ENCODE results near the gene RSL1D1. TPM values are rescaled to one million over a fixed set of nuclear protein-coding genes. Genes with fewer than 3 reads are reported as not detected.
A peak's percentile ranks its signal among the peaks of the same experiment; 100 is the strongest.

The RSL1D1 gene
- total RNA-seq, 1 experiment from 2014 or later: 195 TPM

GRCh38 chr16:11835309-11835708 lies 16.0 kb downstream of the RSL1D1 start:
- H3K36me3 ChIP-seq (ENCODE audit: control insufficient read depth, insufficient read depth, low read length): peaks cover 16% of the 10 kb centered on the region
- in situ Hi-C loops (cut with HindIII; ENCODE audit: low pct_unique_long_range_greater_than_20kb, low sequenced_read_pairs) (no loop called here), intact Hi-C loops (cut with micrococcal nuclease; ENCODE audit: unreplicated experiment) (loop anchor here (5.0 kb wide), 1 partner anchor 48 kb away; no protein-coding TSS in a partner anchor)
- BruUV-seq (replicated peaks): no TSS peak
- peaks cover 6% of the 10 kb centered on the region; the same call in 1 of the 2 replicates for H3K4me1 ChIP-seq (ENCODE audit: control insufficient read depth, insufficient read depth, low read length)
- H3K4me3 ChIP-seq (ENCODE audit: low read depth in 2 of 2, low read length in 2 of 2): no peak overlapping the region
- TF ChIP-seq POLR2AphosphoS5 (IDR thresholded peaks at IDR 0.05; ENCODE audit: low read depth, low read length) (no peak), TCF7L2 (IDR thresholded peaks at IDR 0.05; ENCODE audit: low read depth, low read length) (no peak), REST (IDR thresholded peaks at IDR 0.05; ENCODE audit: insufficient read depth in 1 of 2, low read depth in 2 of 2, low read length in 1 of 2) (no peak), SIN3A (IDR thresholded peaks at IDR 0.05; ENCODE audit: borderline replicate concordance, insufficient read depth, low read depth, low read length) (no peak), CTCF (IDR thresholded peaks at IDR 0.05) (no peak)
- H3K27ac ChIP-seq (ENCODE audit: low read length): no peak overlapping the region
- H3K27me3 ChIP-seq (ENCODE audit: control insufficient read depth, insufficient read depth, low read length): no peaks in the 10 kb centered on the region
- CTCF ChIA-PET: no interaction called here
- DNase-seq (ENCODE audit: low read depth, low spot score): no peak
- POLR2A ChIA-PET: no interaction called here
- no peaks in the 10 kb centered on the region for H3K9me3 ChIP-seq (ENCODE audit: control insufficient read depth, insufficient read depth, low read depth, low read length)
- ATAC-seq: peak; percentile 9; the same call in 1 of the 2 replicates

GRCh38 chr16:11833951-11834695 lies 17.2 kb downstream of the RSL1D1 start:
- no peak overlapping the region for H3K4me3 ChIP-seq (ENCODE audit: low read depth in 2 of 2, low read length in 2 of 2)
- H3K27me3 ChIP-seq (ENCODE audit: control insufficient read depth, insufficient read depth, low read length): no peaks in the 10 kb centered on the region
- no TSS peak for BruUV-seq (replicated peaks)
- H3K9me3 ChIP-seq (ENCODE audit: control insufficient read depth, insufficient read depth, low read depth, low read length): no peaks in the 10 kb centered on the region
- CTCF ChIA-PET: no interaction called here
- H3K27ac ChIP-seq (ENCODE audit: low read length): no peak overlapping the region
- peaks cover 9% of the 10 kb centered on the region for H3K36me3 ChIP-seq (ENCODE audit: control insufficient read depth, insufficient read depth, low read length)
- in situ Hi-C loops (cut with HindIII; ENCODE audit: low pct_unique_long_range_greater_than_20kb, low sequenced_read_pairs): no loop called here
- no peak for DNase-seq (ENCODE audit: low read depth, low spot score)
- intact Hi-C loops (cut with micrococcal nuclease; ENCODE audit: unreplicated experiment): no loop called here
- peaks cover 6% of the 10 kb centered on the region; the same call in 1 of the 2 replicates for H3K4me1 ChIP-seq (ENCODE audit: control insufficient read depth, insufficient read depth, low read length)
- TF ChIP-seq POLR2AphosphoS5 (IDR thresholded peaks at IDR 0.05; ENCODE audit: low read depth, low read length) (no peak), CTCF (IDR thresholded peaks at IDR 0.05) (no peak), REST (IDR thresholded peaks at IDR 0.05; ENCODE audit: insufficient read depth in 1 of 2, low read depth in 2 of 2, low read length in 1 of 2) (no peak), SIN3A (IDR thresholded peaks at IDR 0.05; ENCODE audit: borderline replicate concordance, insufficient read depth, low read depth, low read length) (no peak), TCF7L2 (IDR thresholded peaks at IDR 0.05; ENCODE audit: low read depth, low read length) (no peak)
- POLR2A ChIA-PET: no interaction called here
- no peak for ATAC-seq
